ENCODE measurements around the gene CILP2. TPM values are rescaled to one million over a fixed set of nuclear protein-coding genes. Genes with fewer than 3 reads are reported as not detected.

Gene CILP2
- total and polyA plus RNA-seq, 4 donors = 0.08 to 0.42 (median 0.09) TPM; not detected in 1

GRCh38 chr19:19579533-19580361 lies 41.7 kb downstream of the CILP2 start:
- Histone ChIP-seq H3K9ac (ENCODE audit: low read depth in 1 of 2, low read length in 2 of 2) (no peak overlapping the region), H3K4me1 (ENCODE audit: control insufficient read depth in 4 of 4, insufficient read depth in 4 of 4, low read length in 3 of 4) (no peaks in the 10 kb centered on the region), H3K27ac (ENCODE audit: low read depth in 1 of 2, low read length in 2 of 2) (no peak overlapping the region), H3K4me3 (ENCODE audit: low read depth in 1 of 3, low read length in 3 of 3) (no peak overlapping the region), H3K27me3 (ENCODE audit: control insufficient read depth in 4 of 4, insufficient read depth in 4 of 4, low read length in 3 of 4) (no peaks in the 10 kb centered on the region), H3K9me3 (ENCODE audit: control insufficient read depth in 4 of 4, low read length in 3 of 4) (no peaks in the 10 kb centered on the region), H3K36me3 (ENCODE audit: control insufficient read depth in 4 of 4, insufficient read depth in 3 of 4, low read depth in 1 of 4, low read length in 3 of 4) (no peaks in the 10 kb centered on the region)
- DNase-seq (ENCODE audit: low spot score) = no peak
- no peak for TF ChIP-seq REST (IDR thresholded peaks at IDR 0.05)
- no peak for TF ChIP-seq FOXA1 (IDR thresholded peaks at IDR 0.05)
- no peak for TF ChIP-seq TAF1 (conservative IDR thresholded peaks at IDR 0.05)
- TF ChIP-seq RAD21 (IDR thresholded peaks at IDR 0.05) = no peak
- TF ChIP-seq EGR1 (IDR thresholded peaks at IDR 0.05; ENCODE audit: low read depth in 2 of 2) = no peak
- TF ChIP-seq NR2F2 (IDR thresholded peaks at IDR 0.05) = no peak
- TF ChIP-seq MAX (IDR thresholded peaks at IDR 0.05) = no peak
- no peak for TF ChIP-seq FOXA2 (IDR thresholded peaks at IDR 0.05)
- no peak for TF ChIP-seq JUND (IDR thresholded peaks at IDR 0.05)
- no peak for TF ChIP-seq HNF4G (IDR thresholded peaks at IDR 0.05)
- TF ChIP-seq YY1 (IDR thresholded peaks at IDR 0.05) = no peak
- no peak for TF ChIP-seq GABPA (IDR thresholded peaks at IDR 0.05 in 1 of 2, conservative IDR thresholded peaks at IDR 0.05 in 1 of 2)
- no peak for TF ChIP-seq CTCF (IDR thresholded peaks at IDR 0.05; ENCODE audit: low read depth, low read length, missing input control)
- TF ChIP-seq ZBTB33 (IDR thresholded peaks at IDR 0.05) = no peak
- TF ChIP-seq RXRA (IDR thresholded peaks at IDR 0.05) = no peak
- no peak for TF ChIP-seq HNF4A (conservative IDR thresholded peaks at IDR 0.05)
- TF ChIP-seq ATF3 (IDR thresholded peaks at IDR 0.05) = no peak
- TF ChIP-seq SP1 (IDR thresholded peaks at IDR 0.05) = no peak
- 86% methylated on average over 25 of the region's 25 CpGs for WGBS

Measured in liver (tissue), 9 donors.